ENCODE measurements around the gene CHTF18.
"Not testable (repeated sequence)": the region's sequence is repeated elsewhere in the genome, so short reads cannot be mapped to it uniquely, and the experiment has no call there.

CHTF18 gene

GRCh38 chr16:788399-789126 lies at the start of gene CHTF18:
CHTF18 (plus strand) TSS chr16:788620; CDS start chr16:788685, 65 bp downstream.
- peak; percentile 91 for DNase-seq (ENCODE audit: low spot score)

GRCh38 chr16:739560-740458 lies 48.6 kb upstream of the CHTF18 start:
- DNase-seq (ENCODE audit: low spot score) = no peak

DNA sequence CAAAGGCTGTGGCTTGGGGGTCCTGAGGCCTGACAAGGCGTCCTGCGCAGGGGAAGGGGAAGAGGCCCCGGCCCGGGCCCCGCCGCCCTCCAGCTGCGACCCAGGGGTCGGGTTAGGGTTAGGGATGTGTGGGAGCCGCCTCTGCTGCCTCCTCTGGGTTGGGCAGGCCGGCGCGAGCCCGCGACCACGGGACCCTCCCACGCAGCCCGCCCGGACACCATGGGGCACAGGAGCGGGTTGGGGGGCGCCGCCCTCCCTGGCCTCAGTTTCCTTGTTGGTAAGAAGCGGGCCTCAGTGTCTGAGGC lies 48.0 kb upstream of the CHTF18 start:
- no peak for DNase-seq (ENCODE audit: low spot score)

DNA sequence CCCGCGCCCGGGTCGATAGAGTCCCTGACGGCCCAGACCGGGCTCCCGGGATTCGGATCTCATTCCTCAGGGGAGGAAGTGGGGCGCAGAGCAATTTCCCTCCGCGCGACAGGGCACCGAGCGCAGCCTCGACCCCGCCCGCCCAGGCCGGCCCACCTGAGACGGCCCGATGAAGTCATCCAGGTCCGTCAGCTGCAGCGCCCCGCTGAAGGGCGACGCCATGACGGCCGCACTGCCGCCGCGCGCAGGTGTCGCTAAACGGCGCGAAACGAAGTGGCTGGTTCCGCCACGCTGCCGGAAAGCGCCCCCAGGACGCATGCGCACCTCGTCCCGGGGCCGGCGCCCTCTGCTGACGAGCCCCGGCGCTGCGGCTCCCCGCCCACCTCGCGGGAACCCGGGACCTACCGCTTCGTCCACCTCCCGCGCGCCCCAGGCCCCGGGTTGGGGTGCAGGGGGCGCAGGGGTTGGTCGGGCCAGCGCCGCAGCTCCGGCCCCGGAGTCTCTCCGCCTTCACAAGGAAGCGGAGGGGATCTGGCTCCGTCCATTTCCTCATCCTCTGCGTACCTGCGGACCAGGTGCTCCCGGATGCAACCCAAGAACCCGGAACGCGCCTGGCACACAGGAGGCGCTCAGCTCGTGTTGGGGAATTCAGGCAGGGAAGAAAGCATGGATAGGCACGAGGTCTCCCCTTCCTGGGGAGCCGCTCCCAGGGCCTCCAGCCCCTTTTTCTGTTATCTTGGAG lies 47.5 kb upstream of the CHTF18 start, which contains the start of gene CIAO3:
Gene CIAO3, minus strand, starts transcription at position 234 of the 742 bp plus-strand sequence. Its CDS starts 12 bp downstream, at position 222.
- DNase-seq (ENCODE audit: low spot score) = no peak

DNA sequence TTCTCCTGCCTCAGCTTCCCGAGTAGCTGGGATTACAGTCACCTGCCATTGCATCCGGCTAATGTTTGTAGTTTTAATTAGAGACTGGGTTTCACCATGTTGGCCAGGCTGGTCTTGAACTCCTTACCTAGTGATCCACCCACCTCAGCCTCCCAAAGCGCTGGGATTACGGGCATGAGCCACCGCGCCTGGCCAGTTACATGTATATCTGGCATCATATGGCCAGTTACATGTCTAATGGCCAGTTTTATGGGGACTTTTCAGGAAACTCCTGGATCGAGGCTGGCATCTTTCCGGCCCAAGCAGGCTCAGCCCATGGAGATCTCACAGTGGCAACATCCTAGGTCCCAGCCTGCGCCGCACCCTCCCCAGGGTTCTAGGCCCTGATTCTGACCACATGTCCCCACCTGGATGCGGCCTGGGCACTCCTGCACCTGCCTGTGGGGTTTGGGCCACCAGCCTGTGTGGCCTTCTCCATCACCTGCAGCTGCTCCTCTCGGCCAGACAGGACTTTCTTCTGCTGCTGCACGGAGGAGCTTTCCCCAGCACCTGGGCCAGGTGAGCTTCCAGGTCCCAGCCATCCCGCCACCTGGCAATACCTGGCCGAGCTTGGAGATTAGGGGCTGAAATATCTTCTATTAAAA lies 46.3 kb upstream of the CHTF18 start:
- DNase-seq (ENCODE audit: low spot score) = no peak

DNA sequence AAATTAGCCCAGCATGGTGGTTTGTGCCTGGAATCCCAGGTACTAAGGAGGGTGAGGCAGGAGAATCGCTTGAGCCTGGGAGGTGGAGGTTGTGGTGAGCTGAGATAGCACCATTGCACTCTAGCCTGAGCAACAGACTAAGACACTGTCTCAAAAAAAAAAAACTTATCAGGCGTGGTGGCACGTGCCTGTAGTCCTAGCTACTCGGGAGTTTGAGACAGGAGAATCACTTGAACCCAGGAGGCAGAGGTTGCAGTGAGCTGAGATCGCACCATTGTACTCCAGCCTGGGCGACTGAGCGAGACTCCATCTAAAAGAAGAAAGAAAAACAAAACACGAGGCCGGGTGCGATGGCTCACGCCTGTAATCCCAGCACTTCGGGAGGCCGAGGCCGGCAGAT lies 45.5 kb upstream of the CHTF18 start:
- DNase-seq (ENCODE audit: low spot score) = not testable (repeated sequence)

DNA sequence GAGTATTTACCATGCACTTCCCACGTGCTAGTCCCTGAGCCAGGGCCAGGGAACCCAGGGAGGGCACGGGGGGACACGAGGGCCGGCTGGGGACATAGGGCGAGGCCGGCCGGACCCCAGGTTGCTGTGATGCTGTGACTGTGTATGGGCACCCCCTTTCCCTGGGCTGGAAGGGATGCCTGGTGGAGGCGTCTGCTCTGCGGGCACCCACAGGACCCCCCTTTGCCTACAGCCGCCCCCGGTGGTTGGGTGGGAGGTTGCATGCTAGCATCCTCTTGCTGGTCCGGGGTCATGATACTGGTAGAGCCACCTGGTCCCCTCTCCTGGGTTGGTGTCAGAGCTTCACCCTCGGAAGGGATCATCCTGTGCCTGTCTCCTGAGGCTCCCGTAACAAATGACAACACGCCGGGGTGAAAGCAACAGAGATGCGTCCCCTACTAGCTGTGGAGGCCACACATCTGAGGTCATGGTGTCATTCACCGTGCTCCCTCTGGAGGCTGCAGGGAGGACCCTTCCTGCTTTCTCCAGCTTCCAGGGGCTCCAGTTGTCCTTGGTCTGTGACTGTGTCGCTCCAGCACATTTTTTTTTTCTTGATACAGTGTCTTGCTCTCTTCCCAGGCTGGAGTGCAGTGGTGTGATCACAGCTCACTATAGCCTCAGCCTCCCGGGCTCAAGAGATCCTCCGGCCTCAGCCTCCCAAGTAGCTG lies 44.5 kb upstream of the CHTF18 start:
- DNase-seq (ENCODE audit: low spot score) = no peak

- no peak for DNase-seq (ENCODE audit: low spot score)
Observed at GRCh38 chr16:745739-746138, 42.7 kb upstream of the CHTF18 start.

DNA sequence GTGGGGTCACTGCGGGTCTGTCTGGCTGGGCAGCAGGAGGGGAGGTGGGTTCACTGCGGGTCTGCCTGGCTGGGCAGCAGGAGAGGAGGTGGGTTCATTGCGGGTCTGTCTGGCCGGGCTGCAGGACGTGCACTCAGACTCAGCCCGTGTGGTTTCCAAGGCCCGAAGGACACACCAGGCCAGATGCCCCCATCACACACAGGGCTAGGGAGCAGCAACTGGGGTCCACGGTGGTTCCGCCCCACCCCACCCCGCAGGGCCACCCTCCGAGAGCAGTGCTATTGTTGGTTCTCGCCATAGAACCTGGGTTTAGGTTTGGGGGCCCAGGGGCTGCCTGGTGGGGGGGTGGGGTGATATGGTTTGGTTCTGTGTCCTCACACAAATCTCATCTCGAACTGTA lies 41.8 kb upstream of the CHTF18 start:
- no peak for DNase-seq (ENCODE audit: low spot score)

DNA sequence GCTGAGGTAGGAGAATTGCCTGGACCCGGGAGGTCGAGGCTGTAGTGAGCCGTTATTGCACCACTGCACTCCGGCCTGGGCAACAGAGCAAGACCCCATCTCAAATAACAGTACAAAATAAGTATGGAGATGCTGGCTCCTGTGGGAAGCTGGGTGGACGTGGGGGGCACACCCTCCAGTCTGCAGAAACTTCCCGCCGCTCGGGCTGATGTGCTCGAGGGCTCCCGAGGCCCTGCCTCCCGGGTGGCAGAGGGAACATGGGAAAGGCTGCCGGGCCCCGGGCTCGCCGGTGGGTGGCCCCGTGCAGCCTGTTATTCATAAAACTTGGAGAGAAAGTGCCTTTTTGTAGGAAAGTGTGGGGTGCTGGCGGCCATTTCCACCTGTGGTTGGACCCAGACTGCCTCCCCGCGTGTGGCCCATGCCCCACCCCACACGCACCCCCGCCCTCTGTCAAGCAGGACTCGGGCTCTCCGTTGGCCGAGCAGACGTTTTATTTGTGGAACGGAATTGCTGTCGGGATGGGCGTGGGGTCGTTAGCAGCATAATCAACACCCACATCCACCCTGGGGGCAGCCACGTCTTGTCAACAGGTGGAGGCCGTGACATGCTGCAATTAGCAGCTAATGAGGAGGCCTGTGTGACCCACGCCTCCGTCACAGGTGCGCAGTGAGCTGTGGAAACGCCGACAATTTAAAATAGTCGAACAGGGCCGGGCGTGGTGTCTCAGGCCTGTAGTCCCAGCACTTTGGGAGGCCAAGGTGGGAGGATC lies 40.3 kb upstream of the CHTF18 start:
- no peak for DNase-seq (ENCODE audit: low spot score)

- no peak for DNase-seq (ENCODE audit: low spot score)
Observed at GRCh38 chr16:749010-749409, 39.4 kb upstream of the CHTF18 start.

DNA sequence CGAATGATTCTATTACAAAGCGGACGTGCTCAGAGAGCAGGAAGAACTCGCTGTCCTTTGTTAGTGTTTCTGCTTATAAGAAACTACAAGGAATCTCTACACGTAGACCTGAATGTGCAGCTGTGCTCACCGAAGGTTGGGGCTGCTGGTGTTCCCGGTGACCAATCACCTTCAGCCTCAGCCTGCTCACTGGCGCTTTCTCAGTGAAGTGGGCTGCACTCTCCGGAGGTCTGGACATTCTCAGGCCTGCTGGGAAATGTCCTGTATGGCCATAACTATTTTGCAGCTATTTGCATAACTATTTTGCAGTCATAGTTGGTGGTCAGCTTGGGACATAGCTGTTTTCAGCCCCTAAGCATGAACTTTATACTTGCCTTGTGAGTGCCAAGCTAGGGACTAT lies 37.9 kb upstream of the CHTF18 start:
- DNase-seq (ENCODE audit: low spot score) = no peak

DNA sequence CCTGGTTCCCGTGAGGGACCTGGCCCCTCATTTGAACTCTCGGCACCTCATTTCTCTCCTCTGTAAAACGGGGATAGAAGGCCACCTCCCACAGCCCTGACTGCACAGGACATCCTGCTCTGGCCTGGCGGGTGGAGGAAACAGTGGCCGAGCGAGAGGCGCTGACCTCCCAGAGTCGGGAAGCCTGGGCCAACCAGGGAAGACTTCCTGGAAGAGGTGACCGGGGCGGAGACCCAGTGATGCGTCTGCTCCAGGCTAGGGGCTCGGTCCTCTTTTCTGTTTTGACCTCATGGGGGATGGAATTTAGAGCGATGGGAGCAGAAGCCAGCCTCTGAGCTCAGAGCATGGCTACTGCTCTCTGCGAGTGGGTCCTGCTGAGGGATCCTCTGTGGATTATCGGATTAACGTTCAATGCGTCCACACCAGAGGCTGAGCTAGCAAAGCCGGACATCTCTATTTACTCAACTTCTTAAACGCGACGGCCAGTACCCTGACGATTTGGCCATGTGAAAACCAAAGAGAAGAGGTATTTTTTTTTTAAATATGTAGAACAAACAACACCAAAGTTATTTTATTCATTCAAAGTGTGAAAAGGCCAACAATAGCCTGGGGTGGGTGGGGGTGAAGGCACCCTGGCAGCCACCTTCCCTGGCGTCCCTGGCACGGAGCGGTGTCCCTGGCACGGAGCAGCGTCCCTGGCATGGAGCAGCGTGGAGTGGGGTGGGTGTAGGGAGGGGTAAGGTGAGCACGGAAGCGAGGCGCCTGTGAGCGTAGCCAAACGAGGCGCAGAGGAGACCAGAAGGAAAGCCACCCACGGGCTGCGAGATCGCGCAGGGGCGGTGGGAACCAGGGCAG lies 37.0 kb upstream of the CHTF18 start:
- no peak for DNase-seq (ENCODE audit: low spot score)

DNA sequence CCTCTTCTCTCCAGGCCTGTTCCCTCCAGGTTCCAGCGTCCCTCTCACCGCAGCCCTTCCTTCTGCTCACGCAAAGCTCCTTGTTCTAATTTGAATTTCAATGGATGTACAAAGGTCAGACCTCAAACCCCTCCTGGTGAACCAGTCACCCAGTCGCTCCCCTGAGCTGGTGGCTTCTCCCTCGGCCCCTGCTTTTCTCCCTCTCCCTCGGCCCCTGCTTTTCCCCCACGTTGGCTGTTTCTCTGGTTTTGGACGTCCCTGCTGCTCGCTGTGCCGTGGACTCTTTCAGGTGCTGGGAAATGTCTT lies 36.5 kb upstream of the CHTF18 start:
- DNase-seq (ENCODE audit: low spot score) = no peak

DNA sequence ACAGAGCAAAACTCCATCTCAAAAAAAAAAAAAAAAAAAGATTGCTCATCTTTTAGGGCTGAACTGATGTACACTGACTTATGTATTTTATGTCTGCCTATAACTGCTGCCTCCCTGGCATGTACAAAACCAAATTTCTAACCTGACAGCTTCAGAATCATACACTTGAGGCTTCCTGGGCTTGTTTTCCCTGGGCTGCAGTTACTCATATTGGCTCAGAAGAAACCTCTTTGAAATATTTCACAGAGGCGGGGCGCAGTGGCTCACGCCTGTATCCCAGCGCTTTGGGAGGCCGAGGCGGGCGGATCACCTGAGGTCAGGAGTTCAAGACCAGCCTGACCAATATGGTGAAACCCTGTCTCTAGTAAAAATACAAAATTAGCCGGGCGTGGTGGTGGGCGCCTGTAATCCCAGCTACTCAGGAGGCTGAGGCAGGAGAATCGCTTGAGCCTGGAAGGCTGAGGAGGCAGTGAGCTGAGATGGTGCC lies 34.3 kb upstream of the CHTF18 start:
- DNase-seq (ENCODE audit: low spot score) = not testable (repeated sequence)

GRCh38 chr16:754656-755055 lies 33.8 kb upstream of the CHTF18 start:
- DNase-seq (ENCODE audit: low spot score) = no peak

- no peak for DNase-seq (ENCODE audit: low spot score)
Observed at GRCh38 chr16:756428-756827, 32.0 kb upstream of the CHTF18 start.

- DNase-seq (ENCODE audit: low spot score) = no peak
Observed at GRCh38 chr16:759110-759910, 29.1 kb upstream of the CHTF18 start.

GRCh38 chr16:760065-760464 lies 28.4 kb upstream of the CHTF18 start:
- DNase-seq (ENCODE audit: low spot score) = no peak
